Fibroblast of skin of right biceps (primary cell): ENCODE data around the gene FASTKD3.

Source experiments
- DNase-seq: peaks from one replicate; pipeline ENCODE4 v3.0.0-alpha.2; 2013

Gene FASTKD3

GRCh38 chr5:7846327-7846726 is 22.5 kb downstream of the FASTKD3 start:
- no peak for DNase-seq

- no peak for DNase-seq
Observed at GRCh38 chr5:7845557-7845956, 23.3 kb downstream of the FASTKD3 start.

- no peak for DNase-seq
Observed at GRCh38 chr5:7844901-7845300, 23.9 kb downstream of the FASTKD3 start.

DNA sequence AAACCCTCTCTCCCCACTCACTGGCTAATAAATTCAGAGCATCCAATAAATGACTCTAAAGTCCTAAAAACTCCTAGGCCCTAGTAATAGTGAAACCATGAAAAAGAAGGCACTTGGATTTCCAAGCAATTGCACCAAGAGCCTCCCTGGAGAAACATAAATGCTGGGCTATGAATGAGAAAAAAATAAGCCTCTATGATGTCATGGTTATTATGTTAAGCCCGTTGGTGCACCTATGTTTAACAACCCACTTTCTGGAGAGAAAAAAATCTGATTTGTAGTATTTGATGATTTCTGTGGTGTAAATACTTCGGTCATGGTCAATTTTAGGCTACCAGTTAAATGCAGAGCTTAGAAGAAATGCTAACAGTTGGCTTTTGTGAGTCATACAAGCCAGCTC is 26.3 kb downstream of the FASTKD3 start:
- DNase-seq: no peak

DNA sequence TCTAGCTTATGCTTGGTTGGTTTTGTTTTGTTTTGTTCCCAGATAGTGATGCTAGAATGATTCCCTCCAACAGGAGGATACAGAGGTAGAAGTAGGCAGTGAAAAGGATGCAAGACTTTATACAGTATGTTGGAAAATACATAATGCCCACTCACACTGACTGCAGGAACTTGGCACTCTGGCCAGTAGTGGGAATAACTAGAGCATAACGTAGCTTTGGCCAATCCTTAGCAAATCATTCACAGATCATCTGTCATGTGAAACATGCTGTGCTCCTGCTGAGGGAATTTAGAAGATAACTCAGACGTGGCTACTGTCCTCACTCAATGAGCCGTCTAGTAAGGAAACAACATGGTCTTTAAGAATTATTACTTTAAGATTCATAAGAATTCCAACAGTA is 31.4 kb downstream of the FASTKD3 start:
- DNase-seq: no peak

GRCh38 chr5:7834982-7835381 is 33.8 kb downstream of the FASTKD3 start:
- no peak for DNase-seq

- DNase-seq: no peak
Observed at GRCh38 chr5:7828269-7828668, 40.6 kb downstream of the FASTKD3 start.

GRCh38 chr5:7827610-7828009 is 41.2 kb downstream of the FASTKD3 start:
- DNase-seq: no peak

DNA sequence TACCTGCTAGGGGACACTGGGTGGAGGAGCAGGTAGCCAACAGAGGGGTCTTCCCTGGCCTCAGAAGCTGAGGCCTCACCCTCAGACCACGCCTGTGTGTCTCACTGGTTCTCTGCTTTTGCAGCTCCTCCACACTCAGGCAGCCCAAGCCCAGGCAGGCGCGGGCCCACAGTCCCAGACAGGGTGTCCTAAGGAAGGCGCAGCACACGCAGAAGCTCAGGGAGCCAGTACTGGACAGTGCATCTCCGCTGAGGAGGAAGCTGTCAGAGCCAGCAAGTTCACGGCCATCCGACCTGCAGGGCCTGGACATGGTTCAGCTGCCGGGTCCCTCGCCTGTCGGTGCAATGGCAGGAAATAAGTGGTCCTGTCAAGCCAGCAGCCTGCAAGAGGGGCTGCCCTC is 43.2 kb downstream of the FASTKD3 start:
- DNase-seq: no peak

DNA sequence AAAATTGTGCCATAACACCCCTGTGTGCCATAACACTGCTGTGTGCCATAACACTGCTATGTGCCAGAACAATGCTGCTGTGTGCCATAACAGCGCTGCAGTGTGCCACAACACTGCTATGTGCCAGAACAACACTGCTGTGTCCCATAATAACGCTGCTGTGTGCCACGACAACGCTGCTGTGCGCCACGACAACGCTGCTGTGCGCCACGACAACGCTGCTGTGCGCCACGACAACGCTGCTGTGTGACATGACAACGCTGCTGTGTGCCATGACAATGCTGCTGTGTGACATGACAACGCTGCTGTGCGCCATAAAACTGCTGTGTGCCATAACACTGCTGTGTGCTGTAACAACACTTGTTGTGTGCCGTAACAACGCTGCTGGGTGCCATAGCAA is 43.8 kb downstream of the FASTKD3 start:
- DNase-seq: no peak

- no peak for DNase-seq
Observed at GRCh38 chr5:7823594-7823993, 45.2 kb downstream of the FASTKD3 start.

DNA sequence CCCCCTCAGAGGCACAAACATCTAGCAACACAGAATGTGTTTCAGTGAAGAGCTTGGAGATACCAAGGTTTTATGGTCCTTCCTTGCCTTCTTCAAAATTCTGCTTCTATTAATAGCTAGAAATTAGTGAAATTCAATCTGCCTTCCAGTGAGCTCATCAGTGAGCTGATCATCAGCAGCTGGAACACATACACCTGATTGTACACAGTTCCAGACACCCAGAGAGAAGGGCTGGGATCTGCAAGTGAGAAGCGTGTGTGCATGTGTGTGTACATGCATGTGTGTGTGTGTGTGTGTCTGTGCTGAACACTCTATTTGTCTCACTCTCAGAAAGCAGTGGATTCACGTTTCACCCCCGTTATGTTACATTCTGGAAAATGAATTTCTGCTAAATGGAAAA is 46.4 kb downstream of the FASTKD3 start:
- DNase-seq: no peak

GRCh38 chr5:7816535-7816901 is 52.3 kb downstream of the FASTKD3 start:
- no peak for DNase-seq

- peak; percentile 53 for DNase-seq
Observed at GRCh38 chr5:7815892-7816534, 52.8 kb downstream of the FASTKD3 start.

DNA sequence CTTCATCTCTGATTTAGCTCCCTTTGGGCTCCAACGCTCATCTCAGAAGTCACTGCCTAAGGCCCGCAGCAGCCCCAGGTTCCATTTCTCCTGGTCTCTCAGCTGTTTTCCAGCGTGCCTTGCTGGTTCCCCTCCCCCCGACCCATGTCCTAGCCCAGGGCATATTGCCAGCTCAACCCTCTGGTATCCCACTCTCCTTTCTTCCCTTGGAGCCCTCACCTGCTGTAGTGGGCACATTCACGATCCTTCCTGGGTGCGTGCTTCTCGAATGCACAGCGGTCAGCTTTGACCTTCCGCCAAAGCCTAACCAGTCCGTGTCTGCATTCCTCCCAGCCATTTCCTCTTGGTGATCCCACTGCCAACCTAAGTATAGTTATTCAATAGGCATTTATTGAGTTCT is 54.0 kb downstream of the FASTKD3 start:
- no peak for DNase-seq

DNA sequence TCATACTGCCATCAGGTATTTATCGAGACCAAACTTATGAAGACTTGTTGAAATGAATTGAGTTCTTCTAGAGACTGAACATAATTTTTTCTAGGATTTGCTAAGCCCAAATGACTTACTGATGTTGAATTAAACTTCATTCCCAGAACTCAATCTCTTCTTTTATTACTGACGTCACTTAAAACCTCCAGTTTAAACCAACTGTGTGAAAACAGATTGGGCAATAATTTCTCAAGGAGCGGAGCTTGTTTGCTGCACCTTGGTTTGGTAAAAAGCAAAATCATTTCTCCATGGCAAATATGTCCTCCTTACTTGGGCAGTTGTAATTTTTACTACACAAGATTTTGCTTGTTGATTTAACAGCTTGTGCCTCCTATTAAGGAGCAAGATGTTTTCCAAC is 55.3 kb downstream of the FASTKD3 start:
- no peak for DNase-seq

DNA sequence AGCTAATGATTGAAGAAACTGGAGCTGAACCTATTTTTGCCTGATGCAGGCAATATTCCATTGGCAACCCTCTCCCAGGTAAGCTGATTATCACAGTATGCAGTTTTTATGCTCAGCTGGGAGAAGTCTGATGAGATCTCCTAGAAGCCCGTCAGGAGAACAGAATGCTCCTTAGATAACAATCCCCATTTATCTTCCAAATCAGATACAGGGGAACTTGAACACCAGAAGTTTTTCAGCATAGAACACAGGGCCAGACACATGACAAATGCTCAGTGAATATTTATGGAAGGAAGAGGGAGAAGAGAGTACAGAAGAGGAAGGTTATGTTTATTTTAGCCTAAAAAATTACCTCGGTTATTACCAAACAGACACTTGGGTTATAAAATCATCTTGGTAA is 55.8 kb downstream of the FASTKD3 start:
- DNase-seq: no peak

- DNase-seq: no peak
Observed at GRCh38 chr5:7811715-7812114, 57.1 kb downstream of the FASTKD3 start.
